Measurements from ENCODE around the gene DYNLRB1. TPM values are rescaled to one million over a fixed set of nuclear protein-coding genes. Genes with fewer than 3 reads are reported as not detected.

DYNLRB1 gene
- total and polyA plus RNA-seq, 9 of the 15 experiments (the other 6 are each of a cell fraction or from before 2014, with no cell fraction given) = 48.7 to 358 (median 121) TPM

- TF ChIP-seq LEF1 (IDR thresholded peaks at IDR 0.05) = peak; percentile 23; the same call in 1 of the 2 replicates
- no peak for TF ChIP-seq NELFE (IDR thresholded peaks at IDR 0.05; ENCODE audit: insufficient read depth, insufficient read length)
- no peak for TF ChIP-seq POLR2B (IDR thresholded peaks at IDR 0.05; ENCODE audit: low read depth, partially characterized antibody)
- no peak for TF ChIP-seq CEBPZ (IDR thresholded peaks at IDR 0.05; ENCODE audit: borderline replicate concordance, low read depth, low read length)
- peak; percentile 66 for TF ChIP-seq ZFX (CRISPR knock-in tag; IDR thresholded peaks at IDR 0.05)
- TF ChIP-seq CLOCK (CRISPR knock-in tag; IDR thresholded peaks at IDR 0.05; ENCODE audit: borderline replicate concordance) = no peak
- TF ChIP-seq GTF2E2 (tag; IDR thresholded peaks at IDR 0.05) = no peak
- no peak for TF ChIP-seq ELF2 (CRISPR knock-in tag; IDR thresholded peaks at IDR 0.05)
- peak; percentile 74 for TF ChIP-seq BHLHE40 (IDR thresholded peaks at IDR 0.05; ENCODE audit: low read length)
- TF ChIP-seq SNAPC5 (CRISPR knock-in tag; IDR thresholded peaks at IDR 0.05) = no peak
- TF ChIP-seq NKRF (IDR thresholded peaks at IDR 0.05; ENCODE audit: borderline replicate concordance) = no peak
- no peak for TF ChIP-seq HOMEZ (CRISPR knock-in tag; IDR thresholded peaks at IDR 0.05)
- TF ChIP-seq ZNF24 (IDR thresholded peaks at IDR 0.05) = no peak
- TF ChIP-seq ASH1L (IDR thresholded peaks at IDR 0.05; ENCODE audit: borderline replicate concordance, low read depth, partially characterized antibody) = no peak
- no peak for TF ChIP-seq KLF13 (tag; IDR thresholded peaks at IDR 0.05; ENCODE audit: borderline replicate concordance, low read depth)
- peak; percentile 91 for TF ChIP-seq USF1 (CRISPR knock-in tag; IDR thresholded peaks at IDR 0.05)
These were observed 33.2 kb downstream of the DYNLRB1 start (continued) for GRCh38 chr20:34549291-34549928.

Data from K562 (cell line).